ENCODE measurements around the gene NDUFA9.

Gene NDUFA9

DNA sequence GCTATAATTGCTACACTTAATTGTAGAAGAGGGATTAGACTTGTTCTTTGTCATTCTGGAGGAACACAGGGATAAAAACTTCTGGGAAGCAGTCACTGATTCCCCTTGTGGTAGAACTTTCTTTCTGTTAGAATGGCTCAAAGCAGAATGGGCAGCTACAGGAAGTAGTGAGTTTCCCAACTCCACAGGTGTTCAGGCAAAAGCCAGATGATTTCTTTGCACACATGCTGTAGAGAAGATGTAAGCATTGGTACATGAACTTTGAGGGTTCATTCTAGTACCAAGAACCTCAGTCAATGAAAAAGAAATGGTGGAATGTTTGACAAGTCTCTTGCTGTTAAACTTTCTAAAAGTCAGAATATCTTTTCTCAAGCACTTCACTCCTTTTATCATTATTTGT, 4.3 kb downstream of the NDUFA9 start (continued):
- TF ChIP-seq, protein P1, sequence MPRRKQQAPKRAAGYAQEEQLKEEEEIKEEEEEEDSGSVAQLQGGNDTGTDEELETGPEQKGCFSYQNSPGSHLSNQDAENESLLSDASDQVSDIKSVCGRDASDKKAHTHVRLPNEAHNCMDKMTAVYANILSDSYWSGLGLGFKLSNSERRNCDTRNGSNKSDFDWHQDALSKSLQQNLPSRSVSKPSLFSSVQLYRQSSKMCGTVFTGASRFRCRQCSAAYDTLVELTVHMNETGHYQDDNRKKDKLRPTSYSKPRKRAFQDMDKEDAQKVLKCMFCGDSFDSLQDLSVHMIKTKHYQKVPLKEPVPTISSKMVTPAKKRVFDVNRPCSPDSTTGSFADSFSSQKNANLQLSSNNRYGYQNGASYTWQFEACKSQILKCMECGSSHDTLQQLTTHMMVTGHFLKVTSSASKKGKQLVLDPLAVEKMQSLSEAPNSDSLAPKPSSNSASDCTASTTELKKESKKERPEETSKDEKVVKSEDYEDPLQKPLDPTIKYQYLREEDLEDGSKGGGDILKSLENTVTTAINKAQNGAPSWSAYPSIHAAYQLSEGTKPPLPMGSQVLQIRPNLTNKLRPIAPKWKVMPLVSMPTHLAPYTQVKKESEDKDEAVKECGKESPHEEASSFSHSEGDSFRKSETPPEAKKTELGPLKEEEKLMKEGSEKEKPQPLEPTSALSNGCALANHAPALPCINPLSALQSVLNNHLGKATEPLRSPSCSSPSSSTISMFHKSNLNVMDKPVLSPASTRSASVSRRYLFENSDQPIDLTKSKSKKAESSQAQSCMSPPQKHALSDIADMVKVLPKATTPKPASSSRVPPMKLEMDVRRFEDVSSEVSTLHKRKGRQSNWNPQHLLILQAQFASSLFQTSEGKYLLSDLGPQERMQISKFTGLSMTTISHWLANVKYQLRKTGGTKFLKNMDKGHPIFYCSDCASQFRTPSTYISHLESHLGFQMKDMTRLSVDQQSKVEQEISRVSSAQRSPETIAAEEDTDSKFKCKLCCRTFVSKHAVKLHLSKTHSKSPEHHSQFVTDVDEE (CRISPR knock-in tag; IDR thresholded peaks at IDR 0.05), result no peak
- TF ChIP-seq, protein P2, sequence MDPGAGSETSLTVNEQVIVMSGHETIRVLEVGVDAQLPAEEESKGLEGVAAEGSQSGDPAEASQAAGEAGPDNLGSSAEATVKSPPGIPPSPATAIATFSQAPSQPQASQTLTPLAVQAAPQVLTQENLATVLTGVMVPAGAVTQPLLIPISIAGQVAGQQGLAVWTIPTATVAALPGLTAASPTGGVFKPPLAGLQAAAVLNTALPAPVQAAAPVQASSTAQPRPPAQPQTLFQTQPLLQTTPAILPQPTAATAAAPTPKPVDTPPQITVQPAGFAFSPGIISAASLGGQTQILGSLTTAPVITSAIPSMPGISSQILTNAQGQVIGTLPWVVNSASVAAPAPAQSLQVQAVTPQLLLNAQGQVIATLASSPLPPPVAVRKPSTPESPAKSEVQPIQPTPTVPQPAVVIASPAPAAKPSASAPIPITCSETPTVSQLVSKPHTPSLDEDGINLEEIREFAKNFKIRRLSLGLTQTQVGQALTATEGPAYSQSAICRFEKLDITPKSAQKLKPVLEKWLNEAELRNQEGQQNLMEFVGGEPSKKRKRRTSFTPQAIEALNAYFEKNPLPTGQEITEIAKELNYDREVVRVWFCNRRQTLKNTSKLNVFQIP (CRISPR knock-in tag; IDR thresholded peaks at IDR 0.05; ENCODE audit: borderline replicate concordance, low read depth), result no peak

DNA sequence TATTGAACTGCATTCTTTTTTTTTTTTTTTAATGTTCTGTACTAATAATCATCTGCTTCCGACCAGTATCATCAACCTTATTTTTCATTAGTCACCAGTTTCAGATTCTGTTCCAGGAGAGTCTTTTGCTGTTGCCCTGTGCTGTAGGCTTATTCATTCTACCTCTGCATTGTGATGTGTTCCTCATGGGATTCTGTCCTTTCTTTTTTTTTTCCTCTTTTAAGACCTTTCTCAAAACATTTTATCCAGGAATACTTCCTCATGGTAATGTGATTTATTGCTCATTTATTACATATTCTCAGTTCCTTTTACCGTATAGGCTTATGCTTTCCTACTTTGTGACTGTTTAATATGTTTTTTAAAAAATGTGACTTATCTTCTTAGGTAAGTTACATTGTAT, 4.8 kb downstream of the NDUFA9 start:
- no peak for TF ChIP-seq ESRRG (CRISPR knock-in tag; IDR thresholded peaks at IDR 0.05)
- TF ChIP-seq TCF4 (CRISPR knock-in tag; IDR thresholded peaks at IDR 0.05; ENCODE audit: borderline replicate concordance), result no peak
- TF ChIP-seq, protein P3, sequence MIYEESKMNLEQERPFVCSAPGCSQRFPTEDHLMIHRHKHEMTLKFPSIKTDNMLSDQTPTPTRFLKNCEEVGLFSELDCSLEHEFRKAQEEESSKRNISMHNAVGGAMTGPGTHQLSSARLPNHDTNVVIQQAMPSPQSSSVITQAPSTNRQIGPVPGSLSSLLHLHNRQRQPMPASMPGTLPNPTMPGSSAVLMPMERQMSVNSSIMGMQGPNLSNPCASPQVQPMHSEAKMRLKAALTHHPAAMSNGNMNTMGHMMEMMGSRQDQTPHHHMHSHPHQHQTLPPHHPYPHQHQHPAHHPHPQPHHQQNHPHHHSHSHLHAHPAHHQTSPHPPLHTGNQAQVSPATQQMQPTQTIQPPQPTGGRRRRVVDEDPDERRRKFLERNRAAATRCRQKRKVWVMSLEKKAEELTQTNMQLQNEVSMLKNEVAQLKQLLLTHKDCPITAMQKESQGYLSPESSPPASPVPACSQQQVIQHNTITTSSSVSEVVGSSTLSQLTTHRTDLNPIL (CRISPR knock-in tag; IDR thresholded peaks at IDR 0.05; ENCODE audit: low read depth), result no peak
- TF ChIP-seq, protein P4, sequence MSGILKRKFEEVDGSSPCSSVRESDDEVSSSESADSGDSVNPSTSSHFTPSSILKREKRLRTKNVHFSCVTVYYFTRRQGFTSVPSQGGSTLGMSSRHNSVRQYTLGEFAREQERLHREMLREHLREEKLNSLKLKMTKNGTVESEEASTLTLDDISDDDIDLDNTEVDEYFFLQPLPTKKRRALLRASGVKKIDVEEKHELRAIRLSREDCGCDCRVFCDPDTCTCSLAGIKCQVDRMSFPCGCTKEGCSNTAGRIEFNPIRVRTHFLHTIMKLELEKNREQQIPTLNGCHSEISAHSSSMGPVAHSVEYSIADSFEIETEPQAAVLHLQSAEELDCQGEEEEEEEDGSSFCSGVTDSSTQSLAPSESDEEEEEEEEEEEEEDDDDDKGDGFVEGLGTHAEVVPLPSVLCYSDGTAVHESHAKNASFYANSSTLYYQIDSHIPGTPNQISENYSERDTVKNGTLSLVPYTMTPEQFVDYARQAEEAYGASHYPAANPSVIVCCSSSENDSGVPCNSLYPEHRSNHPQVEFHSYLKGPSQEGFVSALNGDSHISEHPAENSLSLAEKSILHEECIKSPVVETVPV (CRISPR knock-in tag; IDR thresholded peaks at IDR 0.05), result no peak
- TF ChIP-seq SNAI2 (CRISPR knock-in tag; IDR thresholded peaks at IDR 0.05), result no peak
- TF ChIP-seq BACH2 (CRISPR knock-in tag; IDR thresholded peaks at IDR 0.05; ENCODE audit: borderline replicate concordance), result no peak
- no peak for TF ChIP-seq ZC3H10 (CRISPR knock-in tag; IDR thresholded peaks at IDR 0.05)
- no peak for ATAC-seq

DNA sequence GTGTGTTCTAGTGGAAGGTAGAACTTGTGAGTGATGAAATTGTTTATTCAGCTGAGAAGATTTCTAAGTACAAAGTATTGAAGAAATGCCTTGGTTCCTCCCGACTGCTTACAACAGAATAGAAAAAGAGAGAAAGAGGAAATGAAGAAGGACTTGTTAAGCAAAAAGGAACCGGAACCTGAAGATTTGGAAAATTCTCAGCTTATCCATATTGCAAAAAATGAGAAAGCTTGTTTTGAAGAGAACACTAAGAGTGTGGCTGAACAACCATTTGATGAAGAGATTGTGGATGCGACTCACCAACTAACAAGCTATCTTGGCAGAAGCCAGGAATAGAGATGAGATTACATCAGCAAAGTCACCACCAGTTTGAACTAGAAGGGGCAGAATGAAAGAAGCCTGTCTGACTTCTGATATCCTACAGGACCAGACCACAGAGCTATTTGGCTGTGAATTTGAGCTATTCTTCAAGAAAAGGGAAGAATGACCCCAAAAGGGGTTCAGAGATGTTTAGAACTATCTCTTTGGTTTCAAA, 15.1 kb downstream of the NDUFA9 start:
- peak; percentile 79 for ATAC-seq
- TF ChIP-seq ZFP30 (CRISPR knock-in tag; IDR thresholded peaks at IDR 0.05), result no peak
- TF ChIP-seq, protein P4 (CRISPR knock-in tag; IDR thresholded peaks at IDR 0.05), result no peak
- TF ChIP-seq CSDC2 (CRISPR knock-in tag; IDR thresholded peaks at IDR 0.05), result no peak
- no peak for TF ChIP-seq BACH2 (CRISPR knock-in tag; IDR thresholded peaks at IDR 0.05; ENCODE audit: borderline replicate concordance)
- TF ChIP-seq ZFP3 (CRISPR knock-in tag; IDR thresholded peaks at IDR 0.05), result no peak
- no peak for TF ChIP-seq ZNF70 (CRISPR knock-in tag; IDR thresholded peaks at IDR 0.05)
- TF ChIP-seq SNAI2 (CRISPR knock-in tag; IDR thresholded peaks at IDR 0.05), result no peak
- TF ChIP-seq ZNF565 (CRISPR knock-in tag; conservative IDR thresholded peaks at IDR 0.05; ENCODE audit: low read depth), result no peak
- TF ChIP-seq, protein P5, sequence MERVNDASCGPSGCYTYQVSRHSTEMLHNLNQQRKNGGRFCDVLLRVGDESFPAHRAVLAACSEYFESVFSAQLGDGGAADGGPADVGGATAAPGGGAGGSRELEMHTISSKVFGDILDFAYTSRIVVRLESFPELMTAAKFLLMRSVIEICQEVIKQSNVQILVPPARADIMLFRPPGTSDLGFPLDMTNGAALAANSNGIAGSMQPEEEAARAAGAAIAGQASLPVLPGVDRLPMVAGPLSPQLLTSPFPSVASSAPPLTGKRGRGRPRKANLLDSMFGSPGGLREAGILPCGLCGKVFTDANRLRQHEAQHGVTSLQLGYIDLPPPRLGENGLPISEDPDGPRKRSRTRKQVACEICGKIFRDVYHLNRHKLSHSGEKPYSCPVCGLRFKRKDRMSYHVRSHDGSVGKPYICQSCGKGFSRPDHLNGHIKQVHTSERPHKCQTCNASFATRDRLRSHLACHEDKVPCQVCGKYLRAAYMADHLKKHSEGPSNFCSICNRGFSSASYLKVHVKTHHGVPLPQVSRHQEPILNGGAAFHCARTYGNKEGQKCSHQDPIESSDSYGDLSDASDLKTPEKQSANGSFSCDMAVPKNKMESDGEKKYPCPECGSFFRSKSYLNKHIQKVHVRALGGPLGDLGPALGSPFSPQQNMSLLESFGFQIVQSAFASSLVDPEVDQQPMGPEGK (CRISPR knock-in tag; IDR thresholded peaks at IDR 0.05; ENCODE audit: borderline replicate concordance), result no peak
- TF ChIP-seq TCF4 (CRISPR knock-in tag; IDR thresholded peaks at IDR 0.05; ENCODE audit: borderline replicate concordance), result no peak

DNA sequence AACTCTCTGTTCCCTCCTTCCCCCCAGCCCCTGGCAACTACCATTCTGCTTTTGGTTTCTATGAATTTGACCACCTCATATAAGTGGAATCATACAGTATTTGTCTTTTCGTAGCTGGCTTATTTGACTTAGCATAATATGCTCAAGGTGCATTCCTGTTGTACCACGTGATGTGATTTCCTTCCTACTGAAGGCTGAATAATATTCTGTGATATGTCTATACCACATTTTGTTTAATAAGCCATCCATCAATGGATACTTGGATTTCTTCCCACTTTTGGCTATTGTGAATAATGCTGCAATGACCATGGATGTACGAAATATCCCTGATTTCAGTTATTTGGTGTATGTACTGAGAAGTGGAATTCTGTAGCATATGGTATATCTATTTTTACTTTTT, 16.3 kb downstream of the NDUFA9 start:
- no peak for ATAC-seq
- TF ChIP-seq BACH2 (CRISPR knock-in tag; IDR thresholded peaks at IDR 0.05; ENCODE audit: borderline replicate concordance), result no peak
- TF ChIP-seq SNAI2 (CRISPR knock-in tag; IDR thresholded peaks at IDR 0.05), result no peak
- TF ChIP-seq ARNTL (CRISPR knock-in tag; IDR thresholded peaks at IDR 0.05; ENCODE audit: borderline replicate concordance, low read depth), result no peak
- TF ChIP-seq OSR1 (CRISPR knock-in tag; IDR thresholded peaks at IDR 0.05), result no peak
- no peak for TF ChIP-seq ZFP30 (CRISPR knock-in tag; IDR thresholded peaks at IDR 0.05)
- TF ChIP-seq ZC3H10 (CRISPR knock-in tag; IDR thresholded peaks at IDR 0.05), result no peak
- TF ChIP-seq, protein P3 (CRISPR knock-in tag; IDR thresholded peaks at IDR 0.05; ENCODE audit: low read depth), result no peak
- no peak for TF ChIP-seq ZNF70 (CRISPR knock-in tag; IDR thresholded peaks at IDR 0.05)
- TF ChIP-seq CSDC2 (CRISPR knock-in tag; IDR thresholded peaks at IDR 0.05), result no peak
- TF ChIP-seq, protein P5 (CRISPR knock-in tag; IDR thresholded peaks at IDR 0.05; ENCODE audit: borderline replicate concordance), result no peak
- TF ChIP-seq ZNF565 (CRISPR knock-in tag; conservative IDR thresholded peaks at IDR 0.05; ENCODE audit: low read depth), result no peak
- TF ChIP-seq TCF4 (CRISPR knock-in tag; IDR thresholded peaks at IDR 0.05; ENCODE audit: borderline replicate concordance), result no peak
- no peak for TF ChIP-seq ZFP3 (CRISPR knock-in tag; IDR thresholded peaks at IDR 0.05)
- TF ChIP-seq GLIS3 (CRISPR knock-in tag; IDR thresholded peaks at IDR 0.05), result no peak
- no peak for TF ChIP-seq ESRRG (CRISPR knock-in tag; IDR thresholded peaks at IDR 0.05)
